ENCODE measurements around the gene WDR86.

The WDR86 gene

DNA sequence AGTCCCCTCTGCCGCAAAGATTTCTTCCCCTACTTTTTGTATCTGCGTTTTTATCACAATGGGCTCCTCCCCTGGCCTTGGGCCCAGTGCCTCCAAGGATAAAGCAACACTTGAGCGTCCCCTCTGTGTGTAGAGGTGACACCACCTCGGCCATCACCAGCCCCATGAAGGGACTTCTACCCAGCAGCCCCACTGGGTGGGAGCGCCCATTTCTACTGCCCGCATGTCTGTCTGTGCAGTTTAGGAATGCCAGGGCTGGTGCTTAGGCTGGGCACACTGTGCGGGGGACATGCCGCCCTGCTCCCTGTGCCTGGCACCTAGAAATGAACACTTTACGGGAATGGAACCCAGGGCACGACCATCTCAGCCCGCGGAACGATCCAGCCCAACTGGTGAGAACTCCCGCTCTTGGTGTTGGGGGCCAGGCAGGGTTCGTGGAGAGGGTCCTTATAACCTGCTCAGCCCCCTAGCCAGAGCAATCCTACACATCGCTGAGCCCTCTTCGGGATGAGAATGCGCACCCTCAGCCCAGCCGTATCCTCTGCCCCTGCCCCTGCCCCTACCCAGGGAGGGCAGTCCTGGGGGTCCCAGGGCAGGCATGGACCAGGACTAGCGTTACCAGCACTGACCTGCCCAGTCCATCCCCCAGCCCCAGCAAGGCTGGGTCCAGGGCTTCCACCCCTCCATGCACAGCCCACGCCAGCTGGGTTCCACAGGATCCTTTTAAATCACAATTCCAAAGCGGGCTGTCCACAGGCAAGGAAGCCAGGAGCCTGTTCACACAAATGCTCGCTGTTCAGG, 17.3 kb upstream of the WDR86 start:
- DNase-seq, result no peak

DNA sequence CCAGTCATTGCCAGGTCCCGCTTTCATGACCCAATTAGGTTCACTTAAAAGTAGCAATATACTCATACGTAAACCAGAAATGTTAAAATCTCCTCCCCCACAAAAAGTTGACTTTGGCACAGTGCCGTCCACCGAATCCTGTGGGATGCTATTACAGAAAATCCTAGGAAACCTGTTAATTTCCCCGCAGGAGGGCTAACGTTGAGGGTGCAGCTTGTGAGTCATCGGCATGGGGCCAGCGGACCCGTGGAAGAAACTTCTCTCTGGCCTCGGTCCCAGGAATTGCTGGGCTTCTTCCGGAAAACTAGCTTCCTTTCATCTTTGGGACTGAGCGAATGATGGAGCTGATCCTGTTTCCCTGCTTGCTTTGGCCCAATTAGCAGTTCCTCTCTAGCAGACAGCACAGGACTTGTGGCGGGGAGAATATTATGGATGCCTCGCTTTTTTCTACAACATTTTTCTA, 16.6 kb upstream of the WDR86 start:
- DNase-seq, result no peak

DNA sequence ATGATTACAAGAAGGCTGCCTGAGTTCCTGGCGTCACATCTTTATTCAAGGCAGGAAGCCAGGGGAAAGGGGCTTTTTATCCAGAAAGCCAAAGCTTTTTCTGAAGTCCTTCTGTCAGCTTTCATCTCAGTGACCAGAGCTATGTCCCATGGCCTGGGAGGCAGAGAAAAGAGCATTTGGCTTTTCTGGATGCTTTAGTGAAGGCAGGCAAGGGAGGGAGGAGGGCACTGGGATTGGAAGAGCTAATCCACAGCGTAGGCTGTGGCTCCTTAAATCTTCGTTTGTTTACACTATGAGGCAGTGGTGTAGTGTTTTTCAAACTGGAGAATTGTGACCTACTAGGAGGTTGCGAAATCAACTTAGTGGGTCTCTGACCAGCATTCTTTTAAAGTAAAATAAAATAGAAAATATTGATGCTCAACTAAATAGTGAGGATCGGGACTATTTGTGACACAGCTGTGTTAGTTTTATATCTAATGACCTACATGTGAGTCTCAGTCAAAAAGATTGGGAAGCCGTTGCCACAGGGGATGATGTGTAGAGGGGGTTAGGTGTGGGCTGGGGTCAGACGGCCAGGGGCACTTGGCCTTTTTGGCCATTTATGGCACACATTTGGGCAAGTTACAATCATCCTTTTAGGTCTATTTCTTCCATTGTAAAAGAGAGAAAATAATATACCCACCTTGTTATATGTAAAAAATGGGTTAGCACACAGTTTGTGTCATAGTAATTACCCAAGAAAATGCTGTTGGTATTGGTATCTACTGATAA, 16.0 kb upstream of the WDR86 start:
- DNase-seq, result no peak

DNA sequence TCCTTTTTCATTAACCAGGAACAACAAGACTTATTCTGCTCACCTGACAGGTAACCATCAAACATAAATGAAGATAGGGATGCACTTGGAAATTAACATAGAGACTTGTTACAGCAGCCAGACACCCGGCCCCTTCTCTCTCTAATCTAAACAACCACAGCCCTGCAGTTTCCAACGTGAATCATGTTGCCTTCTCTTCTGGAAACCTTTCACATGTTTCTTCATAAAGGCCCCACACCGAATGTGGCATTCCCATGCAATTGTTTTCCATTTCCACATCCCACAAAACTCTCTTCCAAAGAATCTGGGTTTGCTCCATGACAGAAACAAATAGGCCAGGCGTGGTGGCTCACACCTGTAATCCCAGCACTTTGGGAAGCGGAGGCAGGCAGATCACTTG, 15.0 kb upstream of the WDR86 start:
- no peak for DNase-seq

DNA sequence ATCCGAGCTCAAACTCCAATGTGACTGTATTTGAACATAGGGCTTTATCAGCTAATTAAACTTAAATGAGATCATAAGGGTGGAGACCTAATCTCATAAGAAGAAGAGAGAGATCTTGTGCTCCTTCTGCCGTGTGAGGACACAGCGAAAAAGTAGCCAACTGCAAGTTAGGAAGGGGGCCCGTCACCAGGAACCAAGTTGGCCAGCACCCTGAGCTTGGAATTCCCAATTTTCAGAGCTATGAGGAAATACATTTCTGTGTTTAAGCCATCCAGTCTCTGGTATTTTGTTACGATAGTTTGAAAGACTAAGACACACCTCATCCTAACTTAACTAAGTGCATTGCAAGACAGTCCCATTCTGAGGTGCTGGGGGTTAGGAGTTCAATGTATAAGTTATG, 14.1 kb upstream of the WDR86 start:
- no peak for DNase-seq

DNA sequence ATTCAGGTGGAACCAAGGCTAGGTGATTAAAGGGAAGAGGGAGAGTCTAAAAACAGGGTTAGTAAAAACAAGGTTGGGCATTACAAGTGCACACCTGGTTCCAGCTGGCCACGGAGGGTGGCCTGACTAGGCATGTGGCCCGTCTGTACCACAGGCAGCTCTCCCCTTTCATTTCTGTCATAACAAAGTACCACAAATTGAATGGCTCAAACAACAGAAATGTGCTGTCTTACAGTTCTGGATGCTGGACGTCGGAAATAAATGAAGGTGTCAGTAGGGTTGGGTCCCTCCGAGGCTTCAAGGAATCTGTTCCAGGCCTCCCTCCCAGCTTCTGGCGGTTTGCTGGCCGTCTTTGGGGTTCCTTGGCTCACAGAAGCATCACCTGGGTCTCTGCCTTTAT, 13.4 kb upstream of the WDR86 start:
- no peak for DNase-seq

DNA sequence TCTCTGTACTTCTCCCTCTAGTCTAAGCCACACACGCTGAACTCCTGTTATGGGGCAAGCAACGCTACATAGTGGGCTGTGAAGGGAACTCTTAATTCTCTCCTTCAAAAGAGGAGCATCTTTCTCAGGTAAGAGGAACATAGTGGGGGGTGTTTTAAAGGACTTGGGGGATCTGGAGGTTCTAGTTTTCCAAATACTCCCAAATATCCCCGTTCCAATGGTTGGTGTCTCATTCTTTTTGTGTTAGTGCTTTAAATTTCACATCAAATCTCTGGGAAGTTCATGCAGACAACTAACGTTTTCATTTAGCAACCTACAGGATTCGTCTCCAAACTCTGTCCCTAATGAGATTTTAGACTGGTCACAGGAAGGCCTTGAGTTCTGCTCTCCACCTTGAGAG, 12.4 kb upstream of the WDR86 start:
- DNase-seq, result no peak

DNA sequence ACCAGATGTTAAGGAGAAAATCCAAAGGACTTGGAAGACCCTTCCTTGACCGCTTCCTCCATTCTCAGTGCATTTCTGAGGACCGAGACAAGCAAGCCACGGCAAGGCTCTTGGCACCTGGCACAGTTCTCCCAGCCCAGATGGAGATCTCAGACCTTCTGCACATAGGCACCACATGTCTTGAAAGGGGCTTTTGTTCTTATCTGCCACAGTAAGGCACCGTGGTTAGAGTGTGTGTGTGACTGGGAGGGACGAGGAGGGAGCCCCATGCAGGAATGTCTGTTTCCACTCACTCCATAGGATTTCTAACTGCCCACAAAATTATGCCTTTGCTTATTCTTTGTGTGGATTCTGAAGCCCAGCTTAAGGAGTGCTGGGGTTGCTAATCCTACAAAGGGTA, 10.3 kb upstream of the WDR86 start:
- no peak for DNase-seq

DNA sequence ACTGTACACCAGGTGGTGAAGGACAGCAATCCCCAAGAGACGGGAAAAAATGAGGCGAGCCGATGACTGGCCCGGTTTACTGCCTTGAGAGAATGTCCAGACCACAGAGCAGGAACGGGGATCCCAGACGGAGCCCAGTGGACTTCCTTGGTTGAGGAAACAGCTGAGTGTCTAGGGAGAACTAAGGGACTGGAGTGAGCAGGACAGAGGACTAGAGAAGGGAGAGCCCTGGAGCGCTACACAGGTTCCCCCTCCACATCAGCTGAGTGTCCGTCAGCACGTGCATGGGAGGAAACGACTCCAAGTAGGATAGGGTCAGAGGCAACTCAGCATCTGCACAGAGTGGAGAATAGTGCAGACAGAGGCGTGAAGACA, 7.1 kb upstream of the WDR86 start:
- no peak for DNase-seq

DNA sequence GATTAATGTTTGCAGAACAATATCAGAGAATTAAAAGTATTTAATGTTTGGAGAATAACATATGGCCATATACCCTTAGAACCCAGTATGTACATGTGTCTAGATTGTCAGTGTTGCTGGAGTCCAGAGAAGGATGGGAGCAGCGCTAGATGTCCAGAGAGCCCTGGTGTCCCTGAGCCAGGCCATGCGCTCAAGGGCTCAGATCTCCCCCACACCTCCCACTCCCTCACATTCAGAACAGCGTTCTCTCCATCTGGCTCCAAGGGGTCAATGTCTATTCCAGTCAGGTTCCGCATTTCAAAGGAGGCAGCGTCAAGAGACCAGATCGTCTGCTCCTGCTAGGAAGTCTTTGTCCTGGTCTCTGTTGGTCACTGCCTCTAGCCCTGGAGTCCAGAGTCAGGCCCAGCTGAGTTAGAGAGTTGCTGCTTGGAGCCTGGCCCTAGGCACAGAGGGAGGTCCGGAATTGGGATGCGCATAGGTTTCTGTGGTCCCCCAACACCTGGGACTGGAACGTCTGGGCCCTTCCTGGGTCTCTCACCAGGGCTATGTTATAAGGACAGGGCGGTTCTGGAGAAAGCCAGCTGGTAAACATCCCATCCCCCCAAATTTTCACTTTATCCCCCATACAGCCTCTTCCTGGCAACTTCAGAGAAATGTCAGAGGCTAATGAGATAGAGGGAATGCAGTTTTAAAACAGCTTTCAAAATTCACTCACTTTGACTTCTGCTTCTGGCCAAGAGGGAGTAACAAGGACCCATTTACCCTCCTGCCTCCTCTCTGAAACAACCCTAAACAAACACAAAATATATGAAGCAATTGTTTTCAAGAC, 6.5 kb upstream of the WDR86 start:
- no peak for DNase-seq

DNA sequence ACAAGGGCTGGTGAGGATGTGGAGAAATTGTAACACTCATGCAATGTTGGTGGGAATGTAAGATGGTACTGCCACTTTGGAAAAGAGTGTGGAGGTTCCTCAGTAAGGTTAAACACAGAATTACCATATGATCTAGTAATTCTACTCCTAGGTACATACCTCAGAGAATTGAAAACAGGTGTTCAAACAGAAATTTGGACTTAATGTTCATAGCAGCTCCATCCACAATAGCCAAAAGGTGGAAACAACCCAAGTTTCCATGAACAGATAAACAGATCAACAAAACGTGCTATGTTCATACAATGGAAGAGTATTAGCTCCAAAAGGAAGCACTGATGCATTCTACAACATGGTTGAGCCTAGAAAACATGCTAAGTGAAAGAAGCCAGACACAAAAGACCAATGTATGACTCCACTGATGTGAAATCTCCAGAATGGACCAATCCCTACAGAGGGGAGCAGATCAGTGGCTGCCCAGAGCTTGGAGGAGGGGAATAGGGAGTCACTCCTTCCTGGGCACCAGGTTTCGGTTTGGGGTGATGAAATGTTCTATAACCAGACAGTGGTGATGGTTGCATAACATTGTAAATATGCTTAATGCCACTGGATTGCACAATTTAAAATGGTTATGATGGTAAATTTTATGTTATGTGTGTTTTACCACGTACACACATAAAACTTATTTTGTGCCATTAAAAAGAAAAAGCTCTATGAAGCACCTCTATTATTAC, 5.7 kb upstream of the WDR86 start:
- DNase-seq, result no peak

DNA sequence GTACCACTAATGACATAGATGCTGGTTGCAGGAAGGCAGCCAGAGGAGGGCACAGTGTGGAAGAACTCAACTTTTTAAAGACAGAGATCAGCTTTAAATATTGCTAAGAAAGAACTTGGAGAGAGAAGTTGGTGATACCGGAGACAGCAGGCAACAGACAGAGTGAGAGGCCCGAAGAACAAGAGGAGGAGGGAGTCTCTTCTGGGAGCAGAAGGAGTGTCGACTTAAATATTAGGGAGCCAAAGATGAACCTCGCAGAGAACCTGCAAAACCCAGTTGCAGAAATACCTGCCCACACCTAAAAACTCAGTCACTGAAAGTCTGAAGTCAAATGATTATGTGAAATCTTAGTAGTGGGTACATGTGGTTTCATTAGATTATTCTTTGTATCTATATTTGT, 3.4 kb upstream of the WDR86 start:
- DNase-seq, result no peak

DNA sequence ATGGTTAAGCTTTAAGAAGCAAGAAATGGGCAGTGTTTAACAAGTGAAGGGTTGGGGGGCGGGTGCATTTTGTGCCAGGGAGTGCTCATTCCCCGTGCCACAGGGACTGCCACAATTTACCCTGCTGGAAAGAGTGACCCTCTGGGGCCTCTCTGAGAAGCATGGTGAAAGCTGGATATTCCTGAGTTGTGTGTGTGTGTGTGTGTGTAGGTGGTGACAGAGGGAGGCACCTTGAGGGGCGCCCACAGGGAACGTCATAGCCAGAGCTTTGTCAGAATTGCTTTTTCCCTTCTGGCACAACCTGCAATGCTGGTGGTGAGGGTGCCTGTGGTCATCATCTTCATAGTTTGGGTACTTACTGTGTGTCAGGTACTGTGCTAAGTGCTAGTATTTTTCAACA, 2.5 kb upstream of the WDR86 start:
- DNase-seq, result no peak

DNA sequence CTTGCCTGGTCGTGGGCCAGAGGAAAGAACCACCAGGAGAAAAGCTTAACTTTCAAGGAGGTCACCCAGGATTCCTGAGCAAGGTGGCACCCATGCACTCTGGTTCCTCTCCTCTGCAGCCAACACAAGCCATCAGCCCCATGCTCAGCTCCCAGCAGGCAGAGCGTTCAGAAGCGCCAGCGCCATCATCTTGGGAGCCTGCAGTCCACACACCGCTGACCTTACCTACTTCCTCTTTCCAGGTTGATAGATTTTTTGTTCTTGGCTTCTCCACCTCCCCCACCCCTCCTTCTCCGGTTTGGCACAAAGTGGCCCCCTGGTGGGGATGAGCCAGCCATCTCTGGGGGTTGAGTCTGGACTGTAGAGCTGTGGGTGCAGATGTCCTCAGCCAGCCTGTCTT, 1.7 kb upstream of the WDR86 start:
- no peak for DNase-seq

DNA sequence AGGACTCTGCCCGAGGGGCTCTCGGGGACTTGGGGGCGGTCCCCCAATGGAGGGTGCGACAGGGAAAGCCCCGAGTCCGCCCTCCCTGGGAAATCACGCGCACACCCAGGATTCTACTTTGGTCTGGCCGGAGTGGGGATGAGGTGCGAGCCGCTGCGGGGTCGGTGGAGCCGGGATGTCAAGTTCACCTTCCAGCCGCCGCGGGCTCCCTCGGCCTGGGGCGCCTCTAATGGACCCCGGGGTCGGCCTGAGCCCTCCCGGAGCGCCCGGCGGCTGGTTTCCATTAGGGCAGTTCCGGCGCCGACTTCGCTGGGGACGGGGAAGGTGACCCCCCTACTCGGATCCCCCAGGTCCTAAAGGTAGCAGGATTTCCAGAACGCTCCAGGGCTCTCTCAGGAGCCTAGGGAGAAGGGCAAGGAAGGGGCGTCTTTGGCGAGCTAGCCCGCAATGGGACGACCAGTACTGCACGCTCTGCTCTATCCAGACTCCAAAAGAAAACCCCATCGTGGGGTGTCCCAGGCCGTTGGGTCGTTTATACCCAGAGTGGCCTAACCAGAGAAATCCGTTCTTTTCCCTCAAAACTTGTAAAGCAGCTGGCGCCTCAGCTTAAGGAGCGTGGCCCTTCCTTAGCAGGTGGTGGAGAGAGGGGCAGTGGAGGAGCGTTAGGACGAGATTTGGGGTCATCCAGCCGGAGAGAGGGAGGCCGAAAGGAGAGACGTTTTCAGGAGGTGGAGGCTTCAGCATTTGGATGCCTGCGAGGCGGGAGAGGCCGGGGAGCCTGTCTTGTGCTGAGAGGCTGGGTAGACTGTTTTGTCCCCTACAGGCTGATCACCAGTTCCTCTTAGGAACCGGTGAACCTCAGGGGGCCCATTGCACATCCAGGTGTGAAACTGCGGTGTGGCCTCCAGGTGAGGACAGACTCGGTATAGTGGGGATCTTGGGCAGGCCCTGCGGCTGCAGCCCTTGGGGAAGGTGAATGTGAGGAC, 860 bp upstream of the WDR86 start:
- no peak for DNase-seq

DNA sequence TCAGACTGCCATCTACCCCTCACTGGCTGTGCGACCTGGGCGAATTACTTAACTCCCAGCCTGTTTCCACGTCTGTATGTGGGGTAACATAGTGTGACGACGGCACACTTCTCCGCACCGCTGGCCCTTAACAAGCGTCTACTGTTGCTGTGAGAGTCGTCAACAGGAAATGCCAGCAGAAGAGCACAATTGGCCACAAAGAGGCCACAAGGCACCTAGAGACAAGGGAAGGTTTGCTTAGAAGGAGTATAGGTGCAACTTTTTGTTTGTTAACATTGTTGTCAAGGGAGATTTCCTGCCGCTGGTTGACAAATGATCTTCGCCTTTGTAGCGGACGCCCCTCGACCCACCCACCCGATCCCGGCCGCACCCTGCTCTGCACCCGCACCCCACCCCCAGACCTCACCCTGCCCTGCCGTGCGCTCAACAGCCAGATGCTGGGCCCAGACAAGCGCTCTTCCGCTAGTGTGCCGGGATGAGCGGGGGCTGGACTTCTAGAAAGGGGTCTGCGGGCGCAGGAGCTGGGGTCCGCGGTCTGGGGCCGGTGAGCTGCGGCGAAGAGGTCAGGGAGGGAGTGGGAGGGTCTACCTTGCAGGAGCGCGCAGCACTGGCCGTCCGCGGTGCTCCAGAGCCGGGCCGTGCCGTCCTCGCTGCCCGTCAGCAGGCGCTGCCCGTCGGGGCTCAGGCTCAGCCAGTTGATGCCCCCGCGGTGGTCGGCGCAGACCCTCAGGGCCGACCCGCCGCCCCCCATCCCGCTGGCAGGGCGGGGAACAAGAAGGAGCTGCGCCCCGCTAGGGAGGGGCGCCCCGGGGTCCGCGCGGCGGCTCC, 785 bp downstream of the WDR86 start:
- no peak for DNase-seq

DNA sequence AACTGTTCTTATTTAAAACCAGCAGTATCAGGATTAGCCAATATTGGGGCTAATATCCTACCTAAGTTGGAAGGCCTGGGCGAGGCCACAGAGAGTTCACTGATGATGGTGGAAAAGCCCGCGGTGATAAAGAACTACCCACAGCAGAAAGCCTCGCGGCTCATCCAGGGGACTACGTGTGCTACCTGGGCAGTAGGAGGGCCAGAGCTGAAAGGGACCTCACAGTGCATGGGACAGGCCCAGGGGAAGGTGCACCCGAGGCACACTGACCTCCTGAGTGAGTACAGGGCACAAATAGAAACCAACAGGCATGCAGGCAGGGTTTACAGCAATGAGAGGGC, 1.4 kb downstream of the WDR86 start:
- DNase-seq, result no peak

DNA sequence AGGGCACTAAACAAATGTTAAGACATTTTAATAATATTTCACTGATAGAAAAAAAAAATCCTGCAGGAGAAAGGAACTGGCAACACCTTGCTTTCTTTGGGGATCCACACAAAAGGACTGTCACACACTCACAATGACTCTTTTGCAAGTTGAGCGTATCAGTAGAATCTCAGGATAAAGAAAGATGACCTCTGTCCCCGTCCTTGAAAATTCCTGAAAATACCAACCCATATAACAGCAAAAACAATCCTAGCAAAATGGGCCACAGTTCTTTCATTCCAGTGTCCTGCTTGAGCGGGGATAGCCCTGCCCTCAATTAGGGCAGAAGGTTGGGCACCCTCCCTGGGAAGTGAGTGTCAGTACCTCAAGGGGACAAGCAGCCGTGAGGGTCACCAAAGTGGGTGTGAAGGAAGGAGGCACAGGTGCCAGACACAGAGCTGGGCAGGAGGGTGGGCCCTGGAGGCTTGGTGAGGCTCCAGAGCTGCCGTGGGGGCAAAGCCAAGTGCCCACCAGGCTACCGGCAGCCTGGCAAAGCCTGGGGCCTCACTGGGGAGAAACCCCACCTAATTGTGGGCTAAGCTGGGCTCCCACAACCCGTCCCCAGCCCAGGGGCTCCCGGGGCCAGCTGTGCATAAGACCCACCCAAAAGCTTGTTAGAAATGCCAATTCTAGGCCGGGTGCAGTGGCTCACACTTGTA, 2.8 kb downstream of the WDR86 start:
- DNase-seq, result no peak

DNA sequence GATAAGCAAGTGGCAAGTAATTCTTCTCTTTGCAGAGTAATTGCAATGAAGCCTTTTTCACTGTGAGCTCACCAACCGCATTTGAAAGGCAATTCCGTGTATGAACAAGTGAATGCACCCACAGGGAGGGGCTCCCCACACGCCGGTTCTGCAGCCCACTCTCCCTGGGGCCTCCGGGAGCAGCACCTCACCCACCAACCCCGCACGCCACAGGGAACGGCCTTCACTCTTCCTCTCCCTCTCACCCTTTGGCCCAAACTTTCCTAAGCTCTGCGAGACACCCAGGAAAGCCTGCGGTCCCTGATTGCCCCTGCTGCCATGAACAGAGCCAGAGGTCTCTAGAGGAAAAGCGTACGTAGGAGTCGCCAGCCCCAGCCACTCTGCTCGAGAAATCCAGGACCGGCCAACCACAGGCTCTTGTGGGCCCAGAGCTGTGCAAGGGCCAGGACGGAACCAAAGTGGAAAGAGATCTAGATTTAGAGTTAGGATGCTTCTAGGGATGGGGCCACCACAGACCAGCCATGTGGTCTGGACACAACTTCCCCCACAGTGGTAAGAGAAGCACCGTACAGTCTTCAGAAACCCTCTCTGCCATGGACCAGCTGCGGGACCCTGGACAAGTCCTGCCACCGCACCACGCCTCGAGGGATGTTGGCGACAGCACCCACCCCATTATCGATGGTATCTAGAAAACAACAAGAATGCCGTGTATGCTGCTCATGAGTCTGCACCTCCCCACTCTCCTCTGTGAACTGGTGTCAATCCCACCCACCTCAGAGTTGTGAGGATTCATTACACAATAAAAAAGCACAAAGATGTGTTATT, 3.6 kb downstream of the WDR86 start:
- no peak for DNase-seq

Measured in midbrain (tissue), 1 donor.